Activated CD4-positive, alpha-beta T cell treated with anti-CD3 and anti-CD28 coated beads, Interleukin-2, amount 10 ng/mL, durations not matched to agents 7 days and 5 days (primary cell): Measurements from ENCODE around the gene MDK. TPM values are rescaled to one million over a fixed set of nuclear protein-coding genes. Genes with fewer than 3 reads are reported as not detected.
"Not testable (repeated sequence)": the region's sequence is repeated elsewhere in the genome, so short reads cannot be mapped to it uniquely, and the experiment has no call there.

ENCODE experiments used
- CTCF ChIA-PET: fragments of 350-600 bp; sonication (Branson Sonifier 250); formaldehyde crosslinking; loops from one replicate; lab custom pipeline; 2021; ENCODE audit warnings: antibody characterized with exemption; lab: Charles Lee
- POLR2A ChIA-PET: fragments of 350-600 bp; sonication (Branson Sonifier 250); formaldehyde crosslinking; loops from one replicate; lab custom pipeline; 2021; ENCODE audit warnings: antibody characterized with exemption; lab: Charles Lee
- DNase-seq: peaks from one replicate; pipeline ENCODE4 v3.0.0-alpha.2; 2020
- H3K27ac Mint-ChIP-seq: one replicate; pipeline ENCODE4 v1.8.0; 2021; ENCODE audit warnings: mild to moderate bottlenecking, moderate library complexity, mixed read lengths
- H3K27me3 Mint-ChIP-seq: one replicate; pipeline ENCODE4 v1.8.0; 2021; ENCODE audit warnings: mixed read lengths
- H3K36me3 Mint-ChIP-seq: one replicate; pipeline ENCODE4 v1.8.0; 2021; ENCODE audit warnings: low read depth, mixed read lengths
- H3K4me1 Mint-ChIP-seq: one replicate; pipeline ENCODE4 v1.8.0; 2021; ENCODE audit warnings: mixed read lengths
- H3K4me3 Mint-ChIP-seq: one replicate; pipeline ENCODE4 v1.8.0; 2021; ENCODE audit warnings: mild to moderate bottlenecking, moderate library complexity, mixed read lengths
- H3K9me3 Mint-ChIP-seq: one replicate; pipeline ENCODE4 v1.8.0; 2021; ENCODE audit warnings: mixed read lengths
- total RNA-seq, 2 experiments: library from RNA; stranded (reverse); gene quantifications; one replicate each; pipeline ENCODE4 v1.2.3, GENCODE V29; 2021

Gene MDK
- total RNA-seq, 2 experiments from 2014 or later = 8.2 to 10.5 TPM

DNA sequence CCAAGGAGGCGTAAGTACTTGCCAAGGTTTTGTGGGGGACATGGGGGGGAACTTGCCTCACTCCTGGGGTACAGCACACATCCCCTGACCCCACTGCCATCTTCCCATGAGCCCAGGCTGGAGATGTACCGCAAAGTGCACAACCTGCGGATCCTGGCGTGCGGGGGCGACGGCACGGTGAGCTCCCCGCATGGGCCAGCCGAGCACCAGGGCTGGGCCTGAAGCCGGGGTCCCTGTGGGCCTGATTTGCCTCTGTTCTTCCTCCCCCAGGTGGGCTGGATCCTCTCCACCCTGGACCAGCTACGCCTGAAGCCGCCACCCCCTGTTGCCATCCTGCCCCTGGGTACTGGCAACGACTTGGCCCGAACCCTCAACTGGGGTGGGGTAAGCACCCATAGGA, 9.0 kb upstream of the MDK start:
- H3K9me3 Mint-ChIP-seq, H3K27me3 Mint-ChIP-seq, H3K4me3 Mint-ChIP-seq, H3K4me1 Mint-ChIP-seq, POLR2A ChIA-PET, DNase-seq: not testable (repeated sequence)
- Mint-ChIP-seq H3K36me3 (peaks cover 51% of the 10 kb centered on the region), H3K27ac (peak overlapping the region; percentile 41)
- CTCF ChIA-PET = interaction anchor here (1.1 to 18.0 kb wide), 3 partner anchors 16 to 157 kb away, joined by 3 to 280 read pairs (median 5); partner anchors contain the start of gene DGKZ

DNA sequence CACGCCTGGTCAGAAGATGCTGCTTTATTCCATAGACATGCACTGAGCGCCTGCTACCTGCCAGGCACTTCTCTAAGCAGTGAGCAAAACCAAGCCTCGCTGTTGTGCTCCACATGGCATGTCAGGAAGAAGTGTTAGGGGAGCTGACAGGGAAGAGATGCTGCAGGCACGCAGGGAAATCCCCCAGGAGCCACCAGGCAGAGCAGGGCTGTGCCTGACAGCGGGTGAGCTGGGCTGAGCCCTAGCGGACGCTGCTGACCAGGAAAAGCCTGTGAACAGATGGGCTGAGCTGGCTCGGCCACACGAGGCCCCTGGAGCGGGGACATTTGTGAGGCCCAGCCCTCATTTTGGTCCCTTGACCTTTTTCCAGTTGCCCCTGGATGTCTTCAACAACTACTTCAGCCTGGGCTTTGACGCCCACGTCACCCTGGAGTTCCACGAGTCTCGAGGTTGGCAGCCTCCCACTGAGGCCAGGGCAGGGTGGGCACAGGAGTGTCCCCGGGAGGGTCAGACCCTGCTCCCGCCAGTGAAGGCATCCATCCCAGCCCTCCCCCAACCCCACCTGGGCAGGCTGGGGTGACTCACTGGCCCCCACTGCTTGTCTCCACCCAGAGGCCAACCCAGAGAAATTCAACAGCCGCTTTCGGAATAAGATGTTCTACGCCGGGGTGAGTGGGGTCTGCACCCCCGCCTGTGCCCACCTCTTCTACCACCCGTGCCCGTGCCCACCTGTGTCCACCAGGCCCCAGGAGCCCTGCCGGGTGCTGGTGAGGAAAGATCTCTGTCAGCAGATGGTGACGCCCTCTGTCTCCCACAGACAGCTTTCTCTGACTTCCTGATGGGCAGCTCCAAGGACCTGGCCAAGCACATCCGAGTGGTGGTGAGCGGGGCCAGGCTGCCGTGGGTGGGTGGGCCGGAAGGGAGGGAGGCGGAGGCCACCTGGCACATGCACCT, 7.4 kb upstream of the MDK start:
- CTCF ChIA-PET = interaction anchor here (0.6 to 18.0 kb wide), 4 partner anchors 15 to 508 kb away, joined by 3 to 280 read pairs (median 4); partner anchors contain the start of gene DGKZ
- Mint-ChIP-seq H3K27ac (no peak overlapping the region), H3K4me3 (no peak overlapping the region), H3K4me1 (peaks cover 4% of the 10 kb centered on the region), H3K27me3 (no peaks in the 10 kb centered on the region), H3K36me3 (peaks cover 52% of the 10 kb centered on the region), H3K9me3 (no peaks in the 10 kb centered on the region)
- DNase-seq = no peak
- POLR2A ChIA-PET = interaction anchor here (0.6 kb wide), 1 partner anchor 1002 kb away, joined by 5 read pairs; no protein-coding TSS in a partner anchor

DNA sequence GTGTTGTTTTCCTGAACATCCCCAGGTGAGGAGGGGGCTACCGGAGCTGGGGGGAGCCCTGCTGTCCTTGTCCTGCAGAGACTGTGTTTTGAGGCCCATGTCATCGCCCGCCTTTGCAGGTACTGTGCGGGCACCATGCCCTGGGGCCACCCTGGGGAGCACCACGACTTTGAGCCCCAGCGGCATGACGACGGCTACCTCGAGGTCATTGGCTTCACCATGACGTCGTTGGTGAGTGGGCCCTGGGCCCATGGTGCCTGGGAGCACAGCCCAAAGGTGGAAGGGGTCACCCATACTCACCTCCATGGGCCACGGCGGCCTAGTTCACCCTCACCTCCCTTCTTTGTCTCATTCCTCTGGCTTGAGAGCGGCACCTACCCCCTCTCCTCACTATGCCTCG, 6.7 kb upstream of the MDK start:
- CTCF ChIA-PET = no interaction called here

DNA sequence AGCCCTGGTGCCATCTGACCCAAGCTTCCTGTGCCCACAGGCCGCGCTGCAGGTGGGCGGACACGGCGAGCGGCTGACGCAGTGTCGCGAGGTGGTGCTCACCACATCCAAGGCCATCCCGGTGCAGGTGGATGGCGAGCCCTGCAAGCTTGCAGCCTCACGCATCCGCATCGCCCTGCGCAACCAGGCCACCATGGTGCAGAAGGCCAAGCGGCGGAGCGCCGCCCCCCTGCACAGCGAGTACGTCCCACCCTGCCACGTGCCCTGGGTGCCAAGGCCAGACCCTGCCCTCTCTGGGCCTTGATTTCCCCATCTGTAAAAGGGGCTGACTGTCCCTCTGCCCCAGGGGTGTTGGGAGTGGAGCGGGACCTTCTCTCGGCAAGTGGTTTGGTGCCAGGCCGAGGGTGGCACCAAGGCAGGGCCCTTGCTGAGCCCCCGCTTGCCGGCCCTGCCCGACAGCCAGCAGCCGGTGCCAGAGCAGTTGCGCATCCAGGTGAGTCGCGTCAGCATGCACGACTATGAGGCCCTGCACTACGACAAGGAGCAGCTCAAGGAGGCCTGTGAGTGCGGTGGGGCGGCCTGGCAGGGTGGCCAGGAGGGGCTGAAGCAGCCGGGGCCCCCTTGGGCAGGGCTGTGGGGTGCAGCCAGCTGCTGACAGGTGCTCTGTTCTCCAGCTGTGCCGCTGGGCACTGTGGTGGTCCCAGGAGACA, 5.9 kb upstream of the MDK start:
- Mint-ChIP-seq H3K4me3 (no peak overlapping the region), H3K27me3 (no peaks in the 10 kb centered on the region), H3K9me3 (no peaks in the 10 kb centered on the region), H3K36me3 (peaks cover 41% of the 10 kb centered on the region), H3K4me1 (peaks cover 7% of the 10 kb centered on the region), H3K27ac (no peak overlapping the region)
- CTCF ChIA-PET = no interaction called here
- no peak for DNase-seq
- POLR2A ChIA-PET = no interaction called here

More for the DNA sequence above, 6.7 kb upstream of the MDK start:
- no peak for DNase-seq
- H3K4me3 Mint-ChIP-seq = no peak overlapping the region
- H3K27me3 Mint-ChIP-seq = no peaks in the 10 kb centered on the region
- peaks cover 4% of the 10 kb centered on the region for H3K4me1 Mint-ChIP-seq
- H3K27ac Mint-ChIP-seq = no peak overlapping the region
- H3K36me3 Mint-ChIP-seq = peaks cover 48% of the 10 kb centered on the region
- H3K9me3 Mint-ChIP-seq = no peaks in the 10 kb centered on the region
- POLR2A ChIA-PET = no interaction called here

DNA sequence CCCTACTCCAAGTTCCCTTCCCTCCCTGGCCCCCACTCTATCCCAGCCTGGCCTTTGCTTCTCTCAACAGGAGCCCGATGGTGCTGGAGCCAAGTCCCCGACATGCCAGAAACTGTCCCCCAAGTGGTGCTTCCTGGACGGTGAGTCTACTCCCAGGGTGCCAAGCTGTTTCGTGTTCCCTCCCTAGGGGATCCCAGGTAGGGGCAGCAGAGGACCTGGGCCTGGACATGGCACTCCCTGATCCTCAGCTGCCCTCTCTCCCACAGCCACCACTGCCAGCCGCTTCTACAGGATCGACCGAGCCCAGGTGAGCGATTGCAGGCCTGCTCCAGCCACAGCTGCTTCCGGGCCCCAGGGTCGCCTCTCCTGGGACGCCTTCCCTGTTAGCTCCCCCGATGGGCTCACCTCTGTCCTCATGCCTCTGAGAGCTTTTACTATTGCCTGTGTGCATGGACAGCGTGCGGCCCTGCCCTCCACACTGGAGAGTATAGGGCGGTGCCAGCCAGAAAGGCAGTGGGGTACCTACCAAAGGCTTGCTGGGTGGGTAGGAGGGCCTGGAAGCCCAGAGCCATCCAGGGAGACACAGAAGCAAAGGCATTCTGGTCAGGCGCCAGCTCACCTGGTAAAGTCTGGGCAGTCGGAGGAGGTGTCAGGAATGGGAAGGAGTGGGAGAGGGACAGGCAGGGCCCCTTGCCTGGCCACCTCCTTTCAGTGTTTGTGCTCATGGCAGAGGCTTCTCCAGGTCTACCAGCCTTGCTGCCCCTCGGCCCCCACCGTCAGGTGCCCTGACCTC, 5.0 kb upstream of the MDK start:
- Mint-ChIP-seq H3K4me1 (peaks cover 7% of the 10 kb centered on the region), H3K36me3 (peaks cover 41% of the 10 kb centered on the region), H3K9me3 (no peaks in the 10 kb centered on the region), H3K27ac (no peak overlapping the region), H3K4me3 (no peak overlapping the region), H3K27me3 (no peaks in the 10 kb centered on the region)
- CTCF ChIA-PET = interaction anchor here (0.5 to 2.6 kb wide), 5 partner anchors 11 to 137 kb away, joined by 3 to 7 read pairs (median 4); no protein-coding TSS in a partner anchor
- POLR2A ChIA-PET = no interaction called here
- no peak for DNase-seq

DNA sequence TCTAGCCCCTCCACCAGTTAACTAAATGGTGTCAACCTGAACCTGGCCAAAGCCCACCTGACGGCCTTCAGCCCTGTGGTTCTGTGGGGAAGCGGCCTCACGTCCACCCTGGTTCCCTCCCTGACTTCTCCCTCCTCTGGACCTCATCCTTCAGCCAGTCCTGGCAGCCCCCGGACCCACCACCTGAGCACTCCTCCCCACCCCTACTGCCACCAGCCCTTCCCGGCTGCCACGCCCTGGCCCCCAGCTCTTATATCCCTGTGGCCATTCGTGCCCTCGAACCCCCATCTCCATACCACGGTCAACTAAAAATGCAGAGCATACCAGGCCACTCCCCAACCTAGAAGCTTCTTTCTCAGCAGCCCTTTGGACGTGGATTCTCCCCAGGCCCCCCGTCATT, 4.2 kb upstream of the MDK start:
- H3K27me3 Mint-ChIP-seq = peaks cover 4% of the 10 kb centered on the region
- DNase-seq = no peak
- H3K9me3 Mint-ChIP-seq = no peaks in the 10 kb centered on the region
- ChIA-PET POLR2A (no interaction called here), CTCF (interaction anchor here (1.1 to 4.4 kb wide), 7 partner anchors 10 to 138 kb away, joined by 3 to 21 read pairs (median 4); no protein-coding TSS in a partner anchor)
- H3K36me3 Mint-ChIP-seq = peaks cover 41% of the 10 kb centered on the region
- H3K27ac Mint-ChIP-seq = no peak overlapping the region
- H3K4me1 Mint-ChIP-seq = peaks cover 11% of the 10 kb centered on the region
- H3K4me3 Mint-ChIP-seq = no peak overlapping the region

DNA sequence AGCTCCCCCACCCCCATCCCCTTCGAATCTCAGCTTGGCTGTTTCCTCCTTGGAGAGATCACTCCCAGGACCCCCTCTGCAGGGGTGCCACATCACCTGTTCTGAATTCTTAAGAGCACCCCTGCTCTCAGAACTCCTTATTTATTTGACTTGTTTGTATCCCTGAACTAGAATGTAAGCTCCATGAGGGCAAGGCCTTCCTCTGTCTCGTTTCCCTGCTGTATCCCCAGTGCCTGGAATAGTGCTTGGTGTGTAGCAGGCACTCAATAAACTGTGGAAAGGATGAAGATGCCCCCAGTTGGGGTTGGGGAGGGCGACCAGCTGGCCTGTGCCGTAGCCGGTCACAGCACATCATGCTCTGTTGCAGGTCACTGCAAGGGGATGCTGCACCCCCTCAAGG, 3.6 kb upstream of the MDK start:
- peaks cover 4% of the 10 kb centered on the region for H3K27me3 Mint-ChIP-seq
- POLR2A ChIA-PET = no interaction called here
- H3K36me3 Mint-ChIP-seq = peaks cover 37% of the 10 kb centered on the region
- CTCF ChIA-PET = interaction anchor here (1.0 to 4.4 kb wide), 8 partner anchors 10 to 32 kb away, joined by 4 to 21 read pairs (median 6); partner anchors contain the start of gene DGKZ
- H3K9me3 Mint-ChIP-seq = no peaks in the 10 kb centered on the region
- DNase-seq = no peak
- H3K27ac Mint-ChIP-seq = no peak overlapping the region
- H3K4me1 Mint-ChIP-seq = peaks cover 11% of the 10 kb centered on the region
- no peak overlapping the region for H3K4me3 Mint-ChIP-seq

DNA sequence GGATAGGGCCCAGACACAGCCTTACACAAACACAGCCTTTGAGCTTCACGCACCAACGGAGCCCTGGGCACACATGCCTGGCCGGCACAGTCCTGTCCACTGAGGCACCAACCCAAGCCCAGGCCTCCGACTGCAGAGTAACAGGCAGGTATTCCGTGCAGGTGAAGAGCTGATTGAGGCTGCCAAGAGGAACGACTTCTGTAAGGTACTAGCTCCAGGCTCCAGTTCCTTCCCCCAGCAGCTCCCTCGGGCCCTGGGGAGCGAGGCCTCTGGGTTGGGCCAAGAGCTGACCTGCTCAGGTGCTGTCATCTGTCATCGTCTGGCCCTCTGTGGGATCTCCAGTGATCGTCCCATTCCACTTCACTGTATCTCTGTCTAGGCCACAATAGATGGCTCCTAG, 3.2 kb upstream of the MDK start:
- H3K27me3 Mint-ChIP-seq = peaks cover 6% of the 10 kb centered on the region
- ChIA-PET CTCF (interaction anchor here (1.0 to 4.4 kb wide), 9 partner anchors 9 to 38 kb away, joined by 3 to 21 read pairs (median 6); partner anchors contain the start of gene DGKZ), POLR2A (no interaction called here)
- no peaks in the 10 kb centered on the region for H3K9me3 Mint-ChIP-seq
- no peak overlapping the region for H3K4me3 Mint-ChIP-seq
- DNase-seq = no peak
- H3K4me1 Mint-ChIP-seq = peaks cover 11% of the 10 kb centered on the region
- no peak overlapping the region for H3K27ac Mint-ChIP-seq
- H3K36me3 Mint-ChIP-seq = peaks cover 37% of the 10 kb centered on the region

DNA sequence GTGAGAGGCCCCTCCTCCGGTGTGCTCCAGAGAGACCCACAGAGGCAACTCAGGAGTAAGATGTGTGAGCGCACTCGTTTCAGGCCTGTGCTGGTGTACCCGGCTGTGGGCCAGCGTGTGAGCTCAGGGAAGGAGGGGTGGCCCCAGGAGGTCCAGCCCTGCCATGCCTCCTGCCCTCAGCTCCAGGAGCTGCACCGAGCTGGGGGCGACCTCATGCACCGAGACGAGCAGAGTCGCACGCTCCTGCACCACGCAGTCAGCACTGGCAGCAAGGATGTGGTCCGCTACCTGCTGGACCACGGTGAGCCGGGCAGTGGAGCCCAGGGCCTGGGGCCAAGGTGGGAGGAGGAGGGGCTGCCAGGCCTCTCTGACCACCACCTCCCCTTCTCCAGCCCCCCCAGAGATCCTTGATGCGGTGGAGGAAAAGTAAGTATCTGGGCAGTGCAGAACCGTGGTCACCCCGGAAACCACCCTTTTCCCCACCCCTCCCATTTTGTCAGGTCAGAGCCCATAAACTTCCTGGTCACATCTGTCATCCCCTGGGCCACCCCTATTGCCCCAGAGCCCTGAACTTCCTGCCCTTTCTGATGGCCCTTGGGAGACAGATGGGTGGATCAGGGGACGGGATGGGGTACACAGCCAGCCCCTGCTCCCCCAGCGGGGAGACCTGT, 2.5 kb upstream of the MDK start:
- POLR2A ChIA-PET = no interaction called here
- H3K4me3 Mint-ChIP-seq = peak overlapping the region; percentile 10
- peaks cover 11% of the 10 kb centered on the region for H3K4me1 Mint-ChIP-seq
- DNase-seq = no peak
- CTCF ChIA-PET = interaction anchor here (1.0 to 4.4 kb wide), 9 partner anchors 9 to 38 kb away, joined by 3 to 21 read pairs (median 6); partner anchors contain the start of gene DGKZ
- H3K27ac Mint-ChIP-seq = peak overlapping the region; percentile 76
- H3K9me3 Mint-ChIP-seq = no peaks in the 10 kb centered on the region
- H3K36me3 Mint-ChIP-seq = peaks cover 34% of the 10 kb centered on the region
- peaks cover 12% of the 10 kb centered on the region for H3K27me3 Mint-ChIP-seq

DNA sequence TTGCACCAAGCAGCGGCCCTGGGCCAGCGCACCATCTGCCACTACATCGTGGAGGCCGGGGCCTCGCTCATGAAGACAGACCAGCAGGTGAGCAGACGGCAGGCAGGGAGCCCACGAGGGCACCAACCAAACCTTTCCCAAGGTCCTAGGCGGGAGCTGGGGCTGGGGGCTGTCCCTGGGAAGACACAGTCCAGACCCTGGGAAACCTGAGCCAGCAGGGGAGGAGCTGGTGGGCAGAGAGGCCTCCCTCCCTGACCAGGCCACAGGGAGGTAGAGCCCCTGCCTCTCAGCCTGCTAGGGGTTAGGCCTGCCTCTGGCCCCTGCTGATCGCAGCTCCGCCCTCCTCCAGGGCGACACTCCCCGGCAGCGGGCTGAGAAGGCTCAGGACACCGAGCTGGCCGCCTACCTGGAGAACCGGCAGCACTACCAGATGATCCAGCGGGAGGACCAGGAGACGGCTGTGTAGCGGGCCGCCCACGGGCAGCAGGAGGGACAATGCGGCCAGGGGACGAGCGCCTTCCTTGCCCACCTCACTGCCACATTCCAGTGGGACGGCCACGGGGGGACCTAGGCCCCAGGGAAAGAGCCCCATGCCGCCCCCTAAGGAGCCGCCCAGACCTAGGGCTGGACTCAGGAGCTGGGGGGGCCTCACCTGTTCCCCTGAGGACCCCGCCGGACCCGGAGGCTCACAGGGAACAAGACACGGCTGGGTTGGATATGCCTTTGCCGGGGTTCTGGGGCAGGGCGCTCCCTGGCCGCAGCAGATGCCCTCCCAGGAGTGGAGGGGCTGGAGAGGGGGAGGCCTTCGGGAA, 1.8 kb upstream of the MDK start:
- H3K9me3 Mint-ChIP-seq, POLR2A ChIA-PET, DNase-seq: not testable (repeated sequence)
- Mint-ChIP-seq H3K27ac (peak overlapping the region; percentile 76), H3K4me3 (peak overlapping the region; percentile 10), H3K36me3 (peaks cover 34% of the 10 kb centered on the region), H3K27me3 (peaks cover 15% of the 10 kb centered on the region), H3K4me1 (peaks cover 11% of the 10 kb centered on the region)
- CTCF ChIA-PET = interaction anchor here (1.0 to 4.4 kb wide), 5 partner anchors 11 to 39 kb away, joined by 3 to 21 read pairs (median 4); no protein-coding TSS in a partner anchor
